H54 (cell line): ENCODE results near the gene ADD2.
A peak's percentile ranks its signal among the peaks of the same experiment; 100 is the strongest.
"Not testable (repeated sequence)": the region's sequence is repeated elsewhere in the genome, so short reads cannot be mapped to it uniquely, and the experiment has no call there.

Source experiments
- DNase-seq: peaks from one replicate; pipeline ENCODE4 v3.0.0; 2011; ENCODE audit warnings: low spot score, mixed read lengths; ENCODE audit not compliant: insufficient read length
- FAIRE-seq: peaks from 3 replicates; lab custom pipeline; 2011; peaks lifted over from hg19 to GRCh38; lab: Jason Lieb, UNC
- POLR2A ChIP-seq: IDR thresholded peaks from 2 replicates; pipeline ENCODE4 v1.6.1; 2011; ENCODE audit warnings: low read depth, mild to moderate bottlenecking, low read length

Gene ADD2

GRCh38 chr2:70668432-70668831 is 99.6 kb downstream of the ADD2 start:
- FAIRE-seq = no peak
- DNase-seq = no peak
- no peak for TF ChIP-seq POLR2A

- DNase-seq (no peak), FAIRE-seq (no peak)
- no peak for TF ChIP-seq POLR2A
Measured at GRCh38 chr2:70664525-70664924, 103.5 kb downstream of the ADD2 start.

- TF ChIP-seq POLR2A = no peak
- DNase-seq = no peak
- no peak for FAIRE-seq
Measured at GRCh38 chr2:70663411-70663810, 104.6 kb downstream of the ADD2 start.

GRCh38 chr2:70659551-70659950 is 108.4 kb downstream of the ADD2 start:
- DNase-seq (no peak), FAIRE-seq (no peak)
- no peak for TF ChIP-seq POLR2A

- FAIRE-seq (no peak), DNase-seq (no peak)
- TF ChIP-seq POLR2A = no peak
Measured at GRCh38 chr2:70658476-70658875, 109.5 kb downstream of the ADD2 start.

GRCh38 chr2:70657246-70657645 is 110.8 kb downstream of the ADD2 start:
- TF ChIP-seq POLR2A = no peak
- no peak for FAIRE-seq
- no peak for DNase-seq

GRCh38 chr2:70656421-70657010 is 111.5 kb downstream of the ADD2 start:
- FAIRE-seq (no peak), DNase-seq (no peak)
- TF ChIP-seq POLR2A = no peak

GRCh38 chr2:70655786-70656185 is 112.2 kb downstream of the ADD2 start:
- TF ChIP-seq POLR2A = no peak
- DNase-seq (no peak), FAIRE-seq (no peak)

GRCh38 chr2:70655211-70655610 is 112.8 kb downstream of the ADD2 start:
- not testable (repeated sequence) for FAIRE-seq, DNase-seq

- TF ChIP-seq POLR2A = no peak
- no peak for FAIRE-seq
- DNase-seq = no peak
Measured at GRCh38 chr2:70651727-70652126, 116.3 kb downstream of the ADD2 start.

GRCh38 chr2:70651014-70651413 is 117.0 kb downstream of the ADD2 start:
- no peak for FAIRE-seq
- no peak for TF ChIP-seq POLR2A

GRCh38 chr2:70648961-70649360 is 119.0 kb downstream of the ADD2 start:
- TF ChIP-seq POLR2A = no peak
- FAIRE-seq = no peak
- DNase-seq = no peak

More at GRCh38 chr2:70651014-70651413, 117.0 kb downstream of the ADD2 start:
- no peak for DNase-seq

GRCh38 chr2:70647873-70648481 is 120.0 kb downstream of the ADD2 start:
- FAIRE-seq (peak; percentile 92), DNase-seq (peak; percentile 50)
- TF ChIP-seq POLR2A = no peak

- TF ChIP-seq POLR2A = no peak
- FAIRE-seq = no peak
Measured at GRCh38 chr2:70646420-70646818, 121.6 kb downstream of the ADD2 start.

More at GRCh38 chr2:70646420-70646818, 121.6 kb downstream of the ADD2 start:
- no peak for DNase-seq
